Osteocyte (in vitro differentiated cells): Measurements from ENCODE around the gene DPP6. TPM values are rescaled to one million over a fixed set of nuclear protein-coding genes. Genes with fewer than 3 reads are reported as not detected.
"Not testable (repeated sequence)": the region's sequence is repeated elsewhere in the genome, so short reads cannot be mapped to it uniquely, and the experiment has no call there.

Source experiments
- DNase-seq: peaks from one replicate; pipeline ENCODE4 v3.0.0; 2021; ENCODE audit warnings: mixed read lengths; ENCODE audit not compliant: unreplicated experiment; ENCODE audit errors: extremely low spot score
- H3K27ac Mint-ChIP-seq: one replicate; pipeline ENCODE4 v1.8.0; 2021; ENCODE audit warnings: mild to moderate bottlenecking, mixed read lengths; ENCODE audit not compliant: unreplicated experiment
- H3K27me3 Mint-ChIP-seq: one replicate; pipeline ENCODE4 v1.8.0; 2021; ENCODE audit warnings: mixed read lengths; ENCODE audit not compliant: unreplicated experiment
- H3K36me3 Mint-ChIP-seq: one replicate; pipeline ENCODE4 v1.8.0; 2021; ENCODE audit warnings: mixed read lengths; ENCODE audit not compliant: unreplicated experiment
- H3K4me1 Mint-ChIP-seq: one replicate; pipeline ENCODE4 v1.8.0; 2021; ENCODE audit warnings: mixed read lengths; ENCODE audit not compliant: unreplicated experiment
- H3K4me3 Mint-ChIP-seq: one replicate; pipeline ENCODE4 v1.8.0; 2021; ENCODE audit warnings: mild to moderate bottlenecking, moderate library complexity, mixed read lengths; ENCODE audit not compliant: unreplicated experiment
- H3K9me3 Mint-ChIP-seq: one replicate; pipeline ENCODE4 v1.8.0; 2021; ENCODE audit warnings: mixed read lengths; ENCODE audit not compliant: unreplicated experiment
- CTCF ChIP-seq: fragments of 200-600 bp; sonication (generic); IDR thresholded peaks from 2 replicates; pipeline ENCODE4 v1.5.0; 2021; ENCODE audit warnings: antibody characterized with exemption, mild to moderate bottlenecking, moderate library complexity
- total RNA-seq: library from RNA; stranded (reverse); gene quantifications from 2 replicates; pipeline ENCODE4 v1.2.1, GENCODE V29; 2021

The DPP6 gene
- total RNA-seq, 1 donor from 2014 or later = not detected

- no peak for TF ChIP-seq CTCF
- no peak for DNase-seq
- no peaks in the 10 kb centered on the region for H3K4me1 Mint-ChIP-seq
- H3K27me3 Mint-ChIP-seq = no peaks in the 10 kb centered on the region
- peaks cover 52% of the 10 kb centered on the region for H3K9me3 Mint-ChIP-seq
- H3K36me3 Mint-ChIP-seq = peaks cover 3% of the 10 kb centered on the region
- no peak overlapping the region for H3K27ac Mint-ChIP-seq
- H3K4me3 Mint-ChIP-seq = no peak overlapping the region
Measured at GRCh38 chr7:154675560-154675959, 623.4 kb downstream of the DPP6 start.

GRCh38 chr7:154676033-154676421 lies 623.8 kb downstream of the DPP6 start:
- H3K4me3 Mint-ChIP-seq, H3K27ac Mint-ChIP-seq, H3K4me1 Mint-ChIP-seq, H3K27me3 Mint-ChIP-seq, DNase-seq, H3K36me3 Mint-ChIP-seq: not testable (repeated sequence)
- H3K9me3 Mint-ChIP-seq = peaks cover 48% of the 10 kb centered on the region

GRCh38 chr7:154676422-154677073 lies 624.4 kb downstream of the DPP6 start:
- H3K27me3 Mint-ChIP-seq = no peaks in the 10 kb centered on the region
- no peak overlapping the region for H3K27ac Mint-ChIP-seq

GRCh38 chr7:154677454-154677853 lies 625.3 kb downstream of the DPP6 start:
- H3K27ac Mint-ChIP-seq = no peak overlapping the region
- peaks cover 3% of the 10 kb centered on the region for H3K36me3 Mint-ChIP-seq
- DNase-seq = no peak
- no peaks in the 10 kb centered on the region for H3K27me3 Mint-ChIP-seq
- no peak for TF ChIP-seq CTCF
- H3K9me3 Mint-ChIP-seq = peaks cover 51% of the 10 kb centered on the region
- no peaks in the 10 kb centered on the region for H3K4me1 Mint-ChIP-seq
- H3K4me3 Mint-ChIP-seq = no peak overlapping the region

More at GRCh38 chr7:154676422-154677073, 624.4 kb downstream of the DPP6 start:
- peaks cover 53% of the 10 kb centered on the region for H3K9me3 Mint-ChIP-seq
- TF ChIP-seq CTCF = no peak
- no peak for DNase-seq
- H3K36me3 Mint-ChIP-seq = peaks cover 3% of the 10 kb centered on the region
- H3K4me3 Mint-ChIP-seq = no peak overlapping the region
- H3K4me1 Mint-ChIP-seq = no peaks in the 10 kb centered on the region

GRCh38 chr7:154678001-154678550 lies 625.9 kb downstream of the DPP6 start:
- not testable (repeated sequence) for H3K4me1 Mint-ChIP-seq, H3K27ac Mint-ChIP-seq, H3K27me3 Mint-ChIP-seq, DNase-seq, H3K36me3 Mint-ChIP-seq, H3K4me3 Mint-ChIP-seq
- peaks cover 55% of the 10 kb centered on the region for H3K9me3 Mint-ChIP-seq

GRCh38 chr7:154679379-154680053 lies 627.3 kb downstream of the DPP6 start:
- DNase-seq = no peak
- Mint-ChIP-seq H3K4me1 (no peaks in the 10 kb centered on the region), H3K27me3 (no peaks in the 10 kb centered on the region), H3K9me3 (peaks cover 56% of the 10 kb centered on the region), H3K4me3 (no peak overlapping the region), H3K36me3 (no peaks in the 10 kb centered on the region), H3K27ac (no peak overlapping the region)
- TF ChIP-seq CTCF = no peak
